CMK (cell line): ENCODE data around the gene CTNNA1.

Source experiments
- DNase-seq: peaks from one replicate; pipeline ENCODE4 v3.0.0-alpha.2; 2010; ENCODE audit warnings: low read depth

The CTNNA1 gene

DNA sequence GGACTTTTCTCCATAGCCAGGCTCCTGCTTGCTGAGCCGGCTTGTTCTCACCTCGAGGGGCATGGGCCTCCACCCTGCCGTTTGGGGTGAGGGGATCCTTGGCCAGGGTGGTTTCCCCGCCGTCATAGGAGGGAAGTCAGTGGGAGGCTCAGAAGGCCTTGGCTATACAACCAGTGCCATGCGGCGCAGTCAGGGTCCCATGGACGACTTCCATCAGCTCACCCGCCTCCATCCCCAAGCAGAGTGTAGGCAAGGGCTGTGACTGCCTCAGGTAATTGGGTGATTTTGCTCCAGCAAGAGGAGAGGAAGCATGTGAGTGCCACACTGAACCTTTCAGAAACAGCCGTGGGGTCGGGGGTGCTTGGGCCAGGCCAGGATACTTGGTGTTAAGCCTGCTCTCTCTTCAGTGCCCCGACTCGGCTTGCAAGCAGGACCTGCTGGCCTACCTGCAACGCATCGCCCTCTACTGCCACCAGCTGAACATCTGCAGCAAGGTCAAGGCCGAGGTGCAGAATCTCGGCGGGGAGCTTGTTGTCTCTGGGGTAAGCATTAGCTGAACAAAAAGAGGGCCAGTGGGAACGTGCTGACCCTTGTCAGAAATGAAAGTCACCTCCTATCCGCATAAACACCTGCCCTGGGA lies 179.1 kb downstream of the CTNNA1 start:
- no peak for DNase-seq

DNA sequence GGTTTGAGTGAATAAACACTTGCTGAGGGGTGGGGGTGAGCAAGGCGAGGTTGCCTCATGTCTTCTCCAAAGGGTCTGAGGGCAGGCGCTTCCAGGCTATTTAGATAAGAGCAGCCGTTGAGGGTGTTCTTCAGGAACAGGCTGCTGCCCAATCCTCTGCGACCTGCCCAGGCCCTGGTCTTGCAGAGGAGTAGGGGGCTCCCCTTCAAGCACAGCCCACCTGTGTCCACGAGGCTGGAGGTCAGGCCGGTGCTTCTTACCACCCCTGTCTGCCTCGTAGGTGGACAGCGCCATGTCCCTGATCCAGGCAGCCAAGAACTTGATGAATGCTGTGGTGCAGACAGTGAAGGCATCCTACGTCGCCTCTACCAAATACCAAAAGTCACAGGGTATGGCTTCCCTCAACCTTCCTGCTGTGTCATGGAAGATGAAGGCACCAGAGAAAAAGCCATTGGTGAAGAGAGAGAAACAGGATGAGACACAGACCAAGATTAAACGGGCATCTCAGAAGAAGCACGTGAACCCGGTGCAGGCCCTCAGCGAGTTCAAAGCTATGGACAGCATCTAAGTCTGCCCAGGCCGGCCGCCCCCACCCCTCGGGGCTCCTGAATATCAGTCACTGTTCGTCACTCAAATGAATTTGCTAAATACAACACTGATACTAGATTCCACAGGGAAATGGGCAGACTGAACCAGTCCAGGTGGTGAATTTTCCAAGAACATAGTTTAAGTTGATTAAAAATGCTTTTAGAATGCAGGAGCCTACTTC lies 180.5 kb downstream of the CTNNA1 start:
- DNase-seq = no peak

DNA sequence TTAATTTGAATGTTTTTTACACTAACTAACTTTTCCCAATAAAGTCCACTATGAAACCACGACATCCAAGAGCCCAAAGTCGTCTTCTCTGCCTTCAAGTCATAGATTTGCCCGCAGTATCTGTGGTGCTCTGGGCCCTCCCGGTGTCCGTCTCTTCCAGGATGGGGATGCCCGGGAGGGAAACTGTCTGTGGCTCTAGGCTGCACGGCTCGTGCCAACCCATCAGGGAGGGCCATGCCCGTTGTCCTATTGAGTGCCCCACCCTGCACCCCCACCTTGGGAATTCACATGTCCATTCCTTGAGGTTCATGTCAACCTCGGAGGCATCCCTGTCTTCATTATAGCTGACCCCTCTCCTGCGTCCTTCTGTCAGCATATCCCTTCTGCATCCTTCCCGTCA lies 181.7 kb downstream of the CTNNA1 start:
- DNase-seq = no peak

DNA sequence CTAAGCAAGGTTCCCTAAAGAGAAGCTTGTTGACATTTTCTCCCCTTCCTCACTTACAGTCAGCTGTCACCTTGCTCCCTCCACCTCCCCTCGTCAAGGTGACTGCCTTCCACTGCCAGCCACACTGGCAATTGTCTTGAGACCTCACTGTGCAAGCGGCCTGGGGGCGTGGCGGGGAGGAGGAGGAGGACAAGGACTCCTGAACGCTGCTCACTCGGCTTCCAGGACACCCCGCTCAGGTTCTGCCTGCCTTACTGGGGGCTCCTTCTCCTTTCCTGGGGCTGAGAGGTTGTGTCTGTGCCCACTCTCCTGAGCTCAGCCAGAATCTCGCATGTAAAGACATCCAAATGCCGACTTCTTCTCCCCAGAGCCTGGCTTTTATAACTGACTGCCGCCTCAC lies 182.2 kb downstream of the CTNNA1 start:
- no peak for DNase-seq

- no peak for DNase-seq
Measured at GRCh38 chr5:138936225-138936967, 183.2 kb downstream of the CTNNA1 start.

- no peak for DNase-seq
Measured at GRCh38 chr5:138936968-138937345, 183.7 kb downstream of the CTNNA1 start.

DNA sequence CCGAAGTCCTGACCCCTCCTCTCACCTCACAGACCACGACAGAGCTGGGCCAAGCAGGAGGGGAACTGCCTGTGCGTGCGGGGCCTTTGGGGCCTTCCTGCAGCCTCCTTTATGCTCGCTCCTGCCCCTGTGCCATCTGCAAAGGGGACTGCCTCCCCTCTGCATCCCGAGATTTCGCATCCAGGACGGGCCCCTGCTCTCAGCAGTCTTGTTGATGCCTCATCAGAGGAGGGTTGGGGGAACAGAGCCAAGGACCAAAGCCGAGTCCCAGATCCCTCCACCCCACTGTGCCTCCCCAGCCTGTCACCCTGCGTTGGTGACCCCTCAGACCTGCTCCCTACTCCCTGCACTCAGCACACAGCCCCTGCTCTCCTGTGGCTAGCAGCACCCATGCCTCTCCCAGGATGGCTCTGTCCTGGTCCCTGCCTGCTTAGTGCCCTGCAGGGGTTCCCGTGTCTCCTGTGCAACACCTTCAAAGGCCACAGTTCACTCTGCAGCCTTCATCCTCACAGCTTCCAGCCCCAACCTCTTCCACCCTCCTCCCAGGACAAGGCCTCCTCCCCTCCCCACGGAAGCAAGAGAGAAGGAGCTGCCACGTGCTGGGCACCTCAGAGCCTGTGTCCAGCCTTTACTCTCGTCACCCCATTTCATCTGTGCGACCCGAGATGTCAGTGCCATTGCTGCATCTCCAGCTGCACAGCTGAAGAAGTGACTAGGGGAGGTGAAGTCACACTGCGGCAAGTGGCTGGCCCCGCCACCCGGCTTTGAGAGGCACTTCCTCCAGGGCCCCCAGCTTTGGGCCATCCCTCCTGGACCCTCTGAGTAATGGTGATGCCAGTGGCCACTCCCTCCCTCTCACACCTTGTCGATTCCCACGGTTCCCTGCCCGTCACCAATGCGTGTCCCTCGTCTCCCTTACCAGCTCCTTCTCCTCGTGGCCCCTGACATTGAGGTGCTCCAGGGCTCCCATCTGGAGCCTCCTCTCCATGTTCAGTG lies 184.5 kb downstream of the CTNNA1 start:
- no peak for DNase-seq

DNA sequence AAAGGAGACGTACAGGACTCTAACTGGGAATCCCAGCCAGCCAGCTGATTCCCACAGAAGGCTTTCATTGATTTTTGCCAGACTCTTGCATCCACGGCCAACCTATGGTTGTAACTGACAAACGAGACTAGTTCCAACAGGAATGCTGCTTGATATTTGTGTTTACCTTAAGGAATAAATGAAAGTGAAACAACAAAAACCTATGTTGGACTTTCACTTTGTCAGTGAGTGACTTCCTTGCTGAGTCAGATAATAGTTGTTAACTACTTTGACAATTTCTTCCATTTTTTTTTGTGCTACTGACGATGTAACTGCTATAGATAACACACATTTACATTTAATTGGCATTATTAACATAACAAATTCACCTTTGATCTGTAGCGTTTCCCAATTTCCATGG lies 185.3 kb downstream of the CTNNA1 start:
- no peak for DNase-seq

DNA sequence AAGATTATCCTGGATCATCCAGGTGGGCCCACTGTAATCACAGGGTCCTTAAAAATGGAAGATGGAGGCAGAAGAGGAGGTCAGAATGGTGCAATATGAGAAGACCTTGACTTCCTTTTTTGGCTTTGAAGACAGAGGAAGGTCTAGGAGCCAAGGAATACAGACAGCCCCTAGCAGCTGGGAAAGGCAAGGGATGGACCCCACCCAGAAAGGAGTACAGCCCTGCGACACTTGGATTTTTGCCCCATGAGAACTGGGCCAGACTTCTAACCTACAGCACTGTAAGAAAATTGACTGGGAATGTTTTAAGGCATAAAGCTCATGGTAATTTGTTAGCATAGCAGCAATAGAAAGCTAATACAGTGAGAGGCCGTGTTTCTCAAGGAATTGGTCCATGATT lies 188.8 kb downstream of the CTNNA1 start:
- no peak for DNase-seq

GRCh38 chr5:138942861-138943260 lies 189.6 kb downstream of the CTNNA1 start:
- no peak for DNase-seq

DNA sequence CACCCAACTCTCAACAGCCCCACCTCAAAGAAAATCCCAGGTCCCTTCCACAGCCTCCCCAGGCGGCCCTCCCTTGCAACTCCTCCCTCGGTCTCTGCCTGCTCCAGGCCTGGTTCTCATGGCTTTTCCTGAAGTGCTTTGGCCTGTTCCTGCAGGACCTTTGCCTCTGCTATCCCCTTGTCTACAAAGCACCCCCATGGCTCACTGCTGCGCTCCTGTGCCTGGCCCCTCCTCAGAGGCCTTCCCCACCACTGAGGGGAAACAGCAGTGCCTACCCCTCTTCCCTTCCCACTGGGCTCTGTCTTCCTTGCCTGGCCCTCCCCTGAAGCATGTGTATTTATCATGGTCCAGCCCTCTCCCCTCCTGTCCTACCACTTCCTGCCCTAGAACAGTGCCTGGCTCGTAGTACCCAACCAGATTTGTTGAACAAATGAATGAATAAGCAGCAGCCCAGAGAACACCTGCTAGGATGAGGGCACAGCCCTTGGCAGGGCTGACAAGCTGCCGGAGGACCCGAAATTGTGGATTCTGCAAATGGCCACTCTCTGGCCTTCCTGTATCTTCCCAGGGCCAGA lies 190.5 kb downstream of the CTNNA1 start:
- no peak for DNase-seq

- DNase-seq = no peak
Measured at GRCh38 chr5:138944527-138945322, 191.5 kb downstream of the CTNNA1 start.

DNA sequence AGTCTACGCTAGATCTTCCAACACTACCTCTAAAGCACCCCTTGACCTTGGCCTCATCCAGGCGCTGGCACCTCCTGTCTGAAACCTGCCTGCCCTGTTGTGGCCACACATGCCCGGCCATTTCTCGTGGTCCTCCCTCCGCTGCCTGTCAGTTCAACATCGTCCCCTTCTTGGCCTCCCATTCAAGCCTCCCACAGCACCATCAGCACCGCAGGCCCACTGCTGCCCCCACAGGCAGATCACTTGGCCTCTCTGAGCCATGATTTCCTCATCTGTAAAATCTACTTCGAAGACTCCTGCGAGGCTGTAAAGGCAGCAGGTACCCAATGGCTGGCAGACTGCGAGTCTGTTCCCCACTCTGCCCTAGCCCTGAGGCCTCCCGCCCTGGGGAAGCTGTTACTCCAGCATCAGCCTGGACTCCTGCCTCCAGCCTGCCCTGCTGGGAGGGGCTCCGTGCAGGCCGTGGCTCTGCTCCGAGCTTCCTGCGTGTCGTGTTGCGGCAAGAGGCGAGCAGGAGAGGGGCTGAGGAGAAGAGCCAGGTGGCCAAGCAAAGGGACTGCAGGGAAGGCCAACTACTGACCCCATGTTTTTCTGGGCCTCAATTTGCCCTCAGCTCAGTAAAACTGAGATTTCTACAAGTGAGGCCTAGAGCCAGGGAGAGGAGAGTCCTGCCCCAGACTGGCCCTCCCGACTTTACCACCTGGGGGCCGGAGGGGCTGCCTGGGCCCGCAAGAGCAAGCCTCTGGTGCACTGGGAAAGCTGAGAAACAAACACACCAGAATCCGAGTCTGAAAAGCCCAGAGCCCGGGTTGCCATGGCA lies 192.4 kb downstream of the CTNNA1 start:
- DNase-seq = no peak

- DNase-seq = no peak
Measured at GRCh38 chr5:138946241-138946623, 193.0 kb downstream of the CTNNA1 start.

- no peak for DNase-seq
Measured at GRCh38 chr5:138946831-138947560, 193.8 kb downstream of the CTNNA1 start.

- no peak for DNase-seq
Measured at GRCh38 chr5:138947780-138948179, 194.6 kb downstream of the CTNNA1 start.

- DNase-seq = no peak
Measured at GRCh38 chr5:138948471-138949222, 195.4 kb downstream of the CTNNA1 start.

- no peak for DNase-seq
Measured at GRCh38 chr5:138949223-138949574, 196.0 kb downstream of the CTNNA1 start.

GRCh38 chr5:138949988-138950387 lies 196.8 kb downstream of the CTNNA1 start:
- DNase-seq = no peak
